HCT116 (cell line): Measurements from ENCODE around the gene PI4KA. TPM values are rescaled to one million over a fixed set of nuclear protein-coding genes. Genes with fewer than 3 reads are reported as not detected.

ENCODE experiments used
- ATAC-seq: fragments of 200-7000 bp; cut with Tn5 transposase; 2 replicates; pipeline ENCODE4 v1.9.1; 2020; ENCODE audit warnings: mild to moderate bottlenecking, moderate library complexity
- BruUV-seq: library from RNA; stranded (reverse); fragments of 400-500 nt; replicated peaks from 2 replicates; lab custom pipeline; 2021; lab: Mats Ljungman, UMichigan
- CTCF ChIA-PET: fragments of 300-600 bp; sonication (Branson Sonifier 250); formaldehyde crosslinking; loops from one replicate; lab custom pipeline; 2021; ENCODE audit warnings: antibody characterized with exemption; lab: Charles Lee
- POLR2A ChIA-PET: fragments of 300-600, 350-600 bp; sonication (Branson Sonifier 250); formaldehyde crosslinking; loops from one replicate; lab custom pipeline; 2021; ENCODE audit warnings: antibody characterized with exemption; lab: Charles Lee
- RAD21 ChIA-PET, 2 experiments: fragments of 300-600 bp; sonication (Branson Sonifier 250); formaldehyde crosslinking; loops; one replicate each; lab custom pipeline; 2023; ENCODE audit warnings: low total read pairs in 2 of 2; ENCODE audit not compliant: uncharacterized antibody in 2 of 2, unreplicated experiment in 2 of 2, low non-redundant PET in 1 of 2; lab: Charles Lee
- DNase-seq: peaks from one replicate; pipeline ENCODE4 v3.0.0-alpha.2; 2010; ENCODE audit warnings: low read depth, low spot score
- H2AFZ ChIP-seq: fragments of 200-600 bp; shearing (Covaris generic), sonication (generic); 2 replicates; pipeline ENCODE4 v1.6.1; 2017; ENCODE audit warnings: low read depth, mixed run types, mixed read lengths, antibody characterized with exemption, low read length; ENCODE audit not compliant: poor library complexity, severe bottlenecking
- H3K27ac ChIP-seq: 2 replicates; pipeline ENCODE4 v1.5.1; 2012; ENCODE audit warnings: low read depth, low read length
- H3K27me3 ChIP-seq: fragments of 200-600 bp; sonication (generic); 2 replicates; pipeline ENCODE4 v1.6.1; 2016; ENCODE audit warnings: mixed run types, low read length, mixed read lengths; ENCODE audit not compliant: insufficient read depth
- H3K36me3 ChIP-seq, 2 experiments: fragments of 200-500 bp in 1 of 2; fragments of 200-600 bp in 1 of 2; sonication (Bioruptor generic) in 1 of 2; sonication (generic) in 1 of 2; 2 replicates each; pipeline versions ENCODE4 v1.5.1 to v1.6.1; 2014 to 2016; ENCODE audit warnings: low read length in 2 of 2, inconsistent platforms in 1 of 2, mixed read lengths in 1 of 2, mixed run types in 1 of 2; ENCODE audit not compliant: insufficient read depth in 2 of 2, control insufficient read depth in 1 of 2
- H3K4me1 ChIP-seq, 2 experiments: fragments of 200-600 bp in 1 of 2; sonication (generic) in 1 of 2; 2 replicates each; pipeline versions ENCODE4 v1.5.1 to v1.6.1; 2012 to 2017; ENCODE audit warnings: low read length in 2 of 2, inconsistent platforms in 1 of 2, mild to moderate bottlenecking in 1 of 2, mixed read lengths in 1 of 2, mixed run types in 1 of 2, moderate library complexity in 1 of 2; ENCODE audit not compliant: insufficient read depth in 2 of 2, control insufficient read depth in 1 of 2
- H3K4me2 ChIP-seq: fragments of 200-600 bp; sonication (generic); 2 replicates; pipeline ENCODE4 v1.6.1; 2017; ENCODE audit warnings: mixed run types, low read length, mixed read lengths
- H3K4me3 ChIP-seq, 2 experiments: fragments of 200-600 bp in 1 of 2; sonication (generic) in 1 of 2; replicated peaks in 1 of 2; 2 replicates each; pipeline ENCODE4 v1.5.1; 2011 to 2016; ENCODE audit warnings: low read length in 2 of 2, control low read depth in 1 of 2, low read depth in 1 of 2, mild to moderate bottlenecking in 1 of 2, mixed read lengths in 1 of 2, mixed run types in 1 of 2
- H3K79me2 ChIP-seq: fragments of 200-600 bp; sonication (generic); 2 replicates; pipeline ENCODE4 v1.6.1; 2017; ENCODE audit warnings: mild to moderate bottlenecking, mixed run types, low read length, moderate library complexity, mixed read lengths; ENCODE audit not compliant: insufficient read depth
- H3K9ac ChIP-seq: fragments of 200-600 bp; sonication (generic); 2 replicates; pipeline ENCODE4 v1.6.1; 2016; ENCODE audit warnings: low read length, mixed read lengths
- H3K9me2 ChIP-seq: fragments of 200-600 bp; sonication (generic), shearing (Covaris generic); 2 replicates; pipeline ENCODE4 v1.6.1; 2017; ENCODE audit warnings: mixed run types, mild to moderate bottlenecking, moderate library complexity; ENCODE audit not compliant: insufficient read depth
- H3K9me3 ChIP-seq, 2 experiments: fragments of 200-500 bp in 1 of 2; fragments of 200-600 bp in 1 of 2; sonication (Bioruptor generic) in 1 of 2; sonication (generic) in 1 of 2; 2 replicates each; pipeline ENCODE4 v1.6.1; 2014 to 2017; ENCODE audit warnings: low read length in 2 of 2, mixed read lengths in 2 of 2, inconsistent platforms in 1 of 2, low read depth in 1 of 2, mild to moderate bottlenecking in 1 of 2, mixed run types in 1 of 2, moderate library complexity in 1 of 2; ENCODE audit not compliant: control insufficient read depth in 1 of 2, insufficient read depth in 1 of 2
- H4K20me1 ChIP-seq: fragments of 200-600 bp; sonication (generic), shearing (Covaris generic); 2 replicates; pipeline ENCODE4 v1.6.1; 2017; ENCODE audit warnings: mixed run types, mild to moderate bottlenecking, moderate library complexity; ENCODE audit not compliant: insufficient read depth
- CBX3 ChIP-seq: IDR thresholded peaks from 2 replicates; pipeline ENCODE4 v1.6.1; 2012; ENCODE audit warnings: low read depth
- CEBPB ChIP-seq: IDR thresholded peaks from 2 replicates; pipeline ENCODE4 v1.6.1; 2012; ENCODE audit warnings: low read depth
- ELF1 ChIP-seq: IDR thresholded peaks from 2 replicates; pipeline ENCODE4 v1.6.1; 2012; ENCODE audit warnings: low read depth, borderline replicate concordance
- EZH2phosphoT487 ChIP-seq: fragments of 200-600 bp; IDR thresholded peaks from 2 replicates; pipeline ENCODE4 v1.6.1; 2018; ENCODE audit warnings: antibody characterized with exemption, borderline replicate concordance
- MAX ChIP-seq: IDR thresholded peaks from 2 replicates; pipeline ENCODE4 v1.6.1; 2012
- POLR2A ChIP-seq: IDR thresholded peaks from 2 replicates; pipeline ENCODE4 v1.7.0; 2011; ENCODE audit warnings: borderline replicate concordance; ENCODE audit not compliant: insufficient read depth, insufficient read length; ENCODE audit errors: extremely low read depth
- POLR2AphosphoS5 ChIP-seq: IDR thresholded peaks from 2 replicates; pipeline ENCODE4 v1.6.1; 2011; ENCODE audit warnings: mild to moderate bottlenecking, low read depth, low read length, moderate library complexity
- RAD21 ChIP-seq: IDR thresholded peaks from 2 replicates; pipeline ENCODE4 v1.6.1; 2012; ENCODE audit warnings: low read depth, mild to moderate bottlenecking
- SIN3A ChIP-seq: IDR thresholded peaks from 2 replicates; pipeline ENCODE4 v1.6.1; 2012; ENCODE audit warnings: low read depth
- SP1 ChIP-seq: IDR thresholded peaks from 2 replicates; pipeline ENCODE4 v1.6.1; 2012; ENCODE audit warnings: low read depth
- SRF ChIP-seq: IDR thresholded peaks from 2 replicates; pipeline ENCODE4 v1.6.1; 2012; ENCODE audit warnings: low read depth
- YY1 ChIP-seq: IDR thresholded peaks from 2 replicates; pipeline ENCODE4 v1.6.1; 2011; ENCODE audit warnings: low read length, low read depth, moderate library complexity, mild to moderate bottlenecking; ENCODE audit not compliant: insufficient replicate concordance; ENCODE audit errors: extremely low read depth
- ZFX ChIP-seq: fragments of 450-650 bp; IDR thresholded peaks from 2 replicates; pipeline ENCODE4 v1.6.1; 2017
- ZNF274 ChIP-seq: fragments of 200-500 bp; sonication (Bioruptor generic); IDR thresholded peaks from 2 replicates; pipeline ENCODE4 v1.6.1; 2014; ENCODE audit warnings: mild to moderate bottlenecking, low read depth, low read length, inconsistent platforms
- intact Hi-C: fragments of 100-400 bp; cut with micrococcal nuclease; formaldehyde crosslinking; loops from 2 replicates; pipeline ENCODE4 v1.10.0; 2022
- total RNA-seq: library from RNA; stranded (reverse); gene quantifications from one replicate; pipeline ENCODE4 v1.2.1, GENCODE V29; 2021; ENCODE audit not compliant: unreplicated experiment

The PI4KA gene
- total RNA-seq, 1 experiment from 2014 or later = 59.6 TPM

- no TSS peak for BruUV-seq
- Histone ChIP-seq H3K27ac (no peak overlapping the region), H2AFZ (no peak overlapping the region), H3K36me3 (peaks cover 6% of the 10 kb centered on the region in 2 experiments; a peak in 2 of 4 replicates), H4K20me1 (no peaks in the 10 kb centered on the region), H3K9me3 (peaks cover 0 to 3% of the 10 kb centered on the region in 2 experiments; a peak in 2 of 4 replicates), H3K79me2 (no peaks in the 10 kb centered on the region), H3K4me2 (no peak overlapping the region), H3K27me3 (no peaks in the 10 kb centered on the region), H3K9ac (no peak overlapping the region), H3K4me3 (no peak overlapping the region), H3K9me2 (no peaks in the 10 kb centered on the region), H3K4me1 (no peaks in the 10 kb centered on the region)
- intact Hi-C loops = no loop called here
- DNase-seq = no peak
- no peak for ATAC-seq
- ChIA-PET POLR2A (no interaction called here), CTCF (no interaction called here), RAD21 (no interaction called here)
- TF ChIP-seq SIN3A = no peak
Observed at GRCh38 chr22:20745119-20745518, 113.5 kb downstream of the PI4KA start.

- peaks cover 6% of the 10 kb centered on the region in 2 experiments; a peak in 2 of 4 replicates for H3K36me3 ChIP-seq
- H3K9me3 ChIP-seq = peaks cover 0 to 6% of the 10 kb centered on the region in 2 experiments; a peak in 2 of 4 replicates
- no peak for DNase-seq
- ChIA-PET POLR2A (no interaction called here), RAD21 (no interaction called here), CTCF (no interaction called here)
- H3K79me2 ChIP-seq = no peaks in the 10 kb centered on the region
- no peak for ATAC-seq
- H4K20me1 ChIP-seq = no peaks in the 10 kb centered on the region
- no peak overlapping the region for H2AFZ ChIP-seq
- no peak overlapping the region for H3K4me3 ChIP-seq
- intact Hi-C loops = no loop called here
- no peaks in the 10 kb centered on the region for H3K27me3 ChIP-seq
- H3K4me2 ChIP-seq = no peak overlapping the region
- no peak overlapping the region for H3K27ac ChIP-seq
- no TSS peak for BruUV-seq
- no peaks in the 10 kb centered on the region for H3K9me2 ChIP-seq
- TF ChIP-seq SRF = no peak
- H3K4me1 ChIP-seq = no peaks in the 10 kb centered on the region
- H3K9ac ChIP-seq = no peak overlapping the region
Observed at GRCh38 chr22:20744456-20744855, 114.2 kb downstream of the PI4KA start.

- intact Hi-C loops = no loop called here
- ChIA-PET CTCF (interaction anchor here (0.9 to 1.3 kb wide), 2 partner anchors 13 to 42 kb away, joined by 3 to 4 read pairs; no protein-coding TSS in a partner anchor), POLR2A (no interaction called here), RAD21 (no interaction called here)
- no peak overlapping the region for H2AFZ ChIP-seq
- no peaks in the 10 kb centered on the region for H4K20me1 ChIP-seq
- DNase-seq = no peak
- no peaks in the 10 kb centered on the region for H3K27me3 ChIP-seq
- H3K36me3 ChIP-seq = peaks cover 6% of the 10 kb centered on the region in 2 experiments; a peak in 2 of 4 replicates
- ATAC-seq = no peak
- H3K9me2 ChIP-seq = no peaks in the 10 kb centered on the region
- H3K27ac ChIP-seq = no peak overlapping the region
- no peaks in the 10 kb centered on the region for H3K4me1 ChIP-seq
- H3K4me3 ChIP-seq = no peak overlapping the region
- no TSS peak for BruUV-seq
- H3K79me2 ChIP-seq = no peaks in the 10 kb centered on the region
- H3K4me2 ChIP-seq = no peak overlapping the region
- peaks cover 0 to 7% of the 10 kb centered on the region in 2 experiments; a peak in 2 of 4 replicates for H3K9me3 ChIP-seq
- H3K9ac ChIP-seq = no peak overlapping the region
- TF ChIP-seq CEBPB (no peak), ELF1 (no peak), ZFX (no peak), SIN3A (no peak), ZNF274 (no peak), RAD21 (no peak), POLR2A (no peak), CBX3 (no peak), MAX (no peak), POLR2AphosphoS5 (no peak), SP1 (no peak), EZH2phosphoT487 (no peak), SRF (no peak), YY1 (no peak)
Observed at GRCh38 chr22:20742764-20743163, 115.8 kb downstream of the PI4KA start.
